Activated CD8-positive, alpha-beta memory T cell treated with anti-CD3 and anti-CD28 coated beads for 4 hours (primary cell): ENCODE data around the gene SRRM2.

Experiments used
- DNase-seq, 2 donors: peaks; one replicate each; pipeline ENCODE4 v3.0.0-alpha.2; 2020; ENCODE audit warnings: low read depth in 2 of 2

The SRRM2 gene

DNA sequence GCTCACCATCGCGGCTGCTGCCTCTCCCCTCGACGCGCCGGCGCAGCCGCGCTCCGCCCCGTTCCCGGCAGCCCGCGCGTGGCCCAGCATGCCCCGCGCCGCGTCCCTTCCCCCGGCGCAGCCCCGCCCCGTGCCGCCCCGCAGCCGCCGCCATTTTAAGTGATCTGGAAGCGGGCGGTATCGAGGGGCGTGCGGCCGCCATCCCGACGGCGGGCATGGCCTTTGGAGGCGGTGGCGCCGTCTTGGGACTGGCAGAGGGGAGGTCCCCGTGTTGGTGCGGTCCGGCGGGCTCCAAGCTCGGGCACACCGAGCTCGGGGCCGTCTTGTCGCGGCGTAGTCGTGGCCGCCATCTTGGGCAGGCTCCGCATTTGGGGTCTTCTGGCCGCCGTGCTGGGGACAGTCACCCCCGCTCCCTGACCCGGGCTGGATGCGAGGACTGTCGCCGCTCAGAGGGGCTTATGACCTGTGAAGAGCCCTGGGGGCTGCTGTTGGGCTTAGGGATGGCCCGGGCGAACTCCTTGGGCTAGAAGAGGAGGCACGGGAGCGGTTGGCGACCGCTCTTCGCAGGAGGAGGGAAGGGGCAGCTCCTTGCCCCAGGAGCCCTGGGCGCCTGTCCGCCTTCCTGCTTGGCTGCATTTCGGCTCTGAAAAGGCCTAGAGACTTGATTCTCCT, 24.9 kb downstream of the SRRM2 start, which contains the start of gene ELOB:
Gene ELOB (minus strand): TSS at position 50 of the 672 bp plus-strand sequence. CDS start 41 bp downstream, at position 9.
- peak; percentile 77 to 81 for DNase-seq

GRCh38 chr16:2777903-2778629, 25.6 kb downstream of the SRRM2 start:
- DNase-seq, result no peak

DNA sequence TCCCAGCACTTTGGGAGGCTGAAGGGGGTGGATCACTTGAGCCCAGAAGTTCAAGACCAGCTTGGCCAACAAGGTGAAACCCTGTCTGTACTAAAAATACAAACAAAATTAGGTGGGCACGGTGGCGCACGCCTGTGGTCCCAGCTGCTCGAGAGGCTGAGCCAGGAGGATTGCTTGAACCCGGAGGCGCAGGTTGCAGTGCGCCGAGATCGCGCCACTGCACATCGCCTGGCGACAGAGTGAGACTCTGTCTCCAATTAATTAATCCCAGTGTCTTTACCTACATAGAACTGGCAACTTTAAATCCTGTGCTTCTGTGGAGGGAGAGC, 26.2 kb downstream of the SRRM2 start:
- no peak for DNase-seq

DNA sequence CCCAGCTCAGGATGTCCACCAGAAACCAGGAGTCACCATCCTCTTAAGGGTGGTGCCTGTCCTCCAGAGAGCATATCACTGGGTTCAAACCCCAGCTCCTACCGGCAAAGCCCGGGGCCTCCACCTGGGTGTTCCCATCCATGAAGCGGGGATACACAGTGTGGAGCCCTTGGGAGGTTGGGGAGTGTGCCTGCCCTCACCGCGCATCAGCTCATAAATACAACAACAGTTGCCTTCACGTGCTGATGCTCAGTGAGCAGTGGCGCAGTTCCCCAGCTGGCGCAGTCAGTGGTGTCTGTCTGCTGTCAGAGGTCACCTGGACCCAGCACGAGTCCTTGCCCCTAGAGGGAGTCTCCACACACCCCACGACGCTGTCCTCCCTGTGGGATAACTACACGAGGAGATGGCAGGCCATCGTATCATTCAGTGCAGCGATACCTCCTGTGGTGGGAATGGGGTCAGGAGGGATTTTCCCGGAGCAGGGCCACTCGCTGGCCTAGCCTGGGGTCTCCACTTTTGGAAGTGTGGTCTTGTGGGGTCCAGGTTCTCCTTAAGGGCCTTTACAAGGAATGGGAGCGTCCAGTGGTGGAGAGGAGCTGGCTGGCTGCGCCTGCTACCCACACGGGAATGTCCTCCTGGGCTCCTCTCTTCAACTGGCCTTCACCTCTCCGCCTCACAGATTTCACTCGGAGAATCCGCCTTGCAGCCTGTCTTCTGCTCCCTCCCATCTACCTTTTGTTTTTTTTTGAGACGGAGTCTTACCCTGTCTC, 26.9 kb downstream of the SRRM2 start:
- DNase-seq, result no peak

DNA sequence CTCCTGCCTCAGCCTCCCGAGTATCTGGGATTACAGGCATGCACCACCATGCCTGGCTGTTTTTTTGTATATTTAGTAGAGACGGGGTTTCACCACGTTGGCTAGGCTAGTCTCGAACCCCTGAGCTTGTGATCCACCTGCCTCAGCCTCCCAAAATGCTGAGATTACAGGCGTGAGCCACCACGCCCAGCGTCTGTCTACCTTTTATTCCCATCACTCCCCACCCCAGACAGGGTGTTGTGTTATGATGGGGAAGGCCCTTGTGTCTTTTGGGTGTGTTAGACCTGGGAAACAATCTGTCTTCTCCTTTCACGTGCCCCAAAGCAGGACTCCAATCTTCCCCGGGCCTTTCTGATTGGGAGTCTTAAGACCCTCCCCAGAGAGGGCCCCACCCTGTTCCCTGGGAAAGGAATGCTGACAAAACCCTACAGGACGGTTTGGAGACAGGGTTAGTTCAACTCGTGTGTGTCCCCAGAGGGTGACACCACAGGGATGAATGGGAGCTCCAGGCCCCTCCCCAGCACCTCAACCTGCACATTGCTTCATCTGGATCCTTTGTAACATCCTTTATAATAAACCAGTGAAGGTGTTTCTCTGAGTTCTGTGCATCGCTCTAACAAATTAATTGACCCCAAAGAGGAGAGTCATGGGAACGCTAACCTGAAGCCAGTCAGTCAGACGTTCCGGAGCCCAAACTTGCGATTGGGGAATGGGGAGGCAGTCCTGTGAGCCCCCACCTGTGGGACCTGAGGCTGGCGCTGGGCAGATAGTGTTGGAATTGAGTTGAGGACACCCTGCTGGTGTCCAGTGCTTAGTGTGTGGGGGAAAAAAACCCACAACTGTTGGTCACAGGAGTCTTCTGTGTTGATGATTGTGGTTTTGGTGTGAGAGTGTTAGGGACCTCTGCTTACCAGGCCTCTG, 27.8 kb downstream of the SRRM2 start:
- DNase-seq, result no peak

DNA sequence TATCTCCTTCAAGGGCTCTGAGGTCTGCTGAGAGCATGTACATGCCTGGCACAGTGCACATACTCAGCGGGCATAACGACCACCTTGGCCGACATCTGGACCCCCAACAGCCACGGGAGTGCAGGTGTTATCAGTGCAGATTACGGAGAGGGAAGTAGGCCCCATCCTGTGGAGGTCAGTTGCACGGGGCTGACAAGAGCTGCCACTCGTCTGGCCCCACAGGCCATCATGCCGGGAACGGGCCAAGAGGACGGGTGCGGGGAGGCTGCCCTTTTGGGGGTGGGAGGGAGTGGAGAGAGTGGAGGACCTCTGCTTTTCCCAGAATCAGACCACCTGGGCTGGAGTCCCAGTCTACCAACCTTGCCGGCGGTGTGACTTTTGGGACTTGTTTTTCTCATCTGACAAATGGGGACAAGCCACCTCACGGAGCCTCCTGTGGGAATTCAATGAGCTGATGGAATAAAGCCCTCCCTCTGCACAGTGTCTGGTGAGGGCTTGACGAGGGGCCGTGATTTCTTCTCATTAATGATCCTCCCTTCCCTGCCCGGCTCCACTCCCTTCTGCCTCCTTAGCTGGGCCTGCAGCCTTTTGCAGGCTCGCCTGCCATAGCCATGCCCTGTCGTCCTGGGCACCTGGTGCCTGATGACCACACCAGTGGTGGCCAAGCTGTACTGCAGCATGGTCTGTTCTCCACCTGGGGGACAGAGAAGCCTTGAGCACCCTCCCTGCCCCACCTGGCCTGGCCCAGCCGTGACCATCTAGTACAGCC, 30.3 kb downstream of the SRRM2 start:
- DNase-seq, result no peak

GRCh38 chr16:2783581-2784357, 31.3 kb downstream of the SRRM2 start:
- DNase-seq, result no peak

- no peak for DNase-seq
These were observed 32.1 kb downstream of the SRRM2 start for GRCh38 chr16:2784358-2785100.

DNA sequence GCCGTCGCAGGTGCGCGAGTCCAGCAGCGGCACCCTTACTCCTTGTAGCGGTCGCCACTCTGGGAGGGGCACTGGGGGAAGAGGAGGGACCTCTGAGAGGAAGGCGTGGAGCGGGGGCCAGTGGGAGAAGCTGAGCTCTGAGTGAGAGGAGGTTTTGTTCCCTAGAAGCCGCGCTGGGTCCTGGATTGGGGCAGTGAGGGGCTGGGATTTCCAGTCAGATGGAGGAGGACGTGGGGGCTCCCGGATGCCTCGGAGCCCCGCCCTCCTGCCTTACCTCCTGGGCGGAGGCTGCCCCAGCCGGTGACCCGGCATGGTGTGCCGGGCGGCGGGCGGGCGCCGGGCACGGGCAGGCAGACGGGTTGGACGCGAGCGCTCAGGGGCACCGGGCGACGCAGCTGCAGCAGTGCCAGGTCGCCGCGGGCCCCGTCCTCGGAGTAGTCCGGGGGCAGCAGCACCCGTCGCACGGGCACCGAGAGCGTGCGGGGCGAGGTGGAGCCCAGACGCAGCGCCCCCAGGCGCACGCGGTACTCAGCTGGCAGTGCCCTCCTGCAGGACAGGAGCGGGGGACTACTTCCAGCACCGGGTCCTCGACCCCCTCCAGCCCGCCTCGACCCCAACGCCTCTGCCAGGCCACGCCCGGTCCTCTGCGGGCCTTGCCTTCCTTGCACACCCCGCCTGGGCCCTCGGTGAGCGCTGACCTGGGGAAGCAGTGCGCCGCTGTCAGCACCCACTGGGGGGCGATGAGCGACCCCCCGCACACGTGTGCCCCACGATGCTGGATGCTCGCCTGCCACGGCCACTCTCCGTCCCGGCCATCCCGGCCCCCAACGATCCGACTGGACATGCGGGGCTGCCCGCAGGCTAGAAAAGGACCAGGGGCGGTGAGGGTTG, 32.9 kb downstream of the SRRM2 start:
- DNase-seq, result peak in 1 of 2 donors; percentile 15

DNA sequence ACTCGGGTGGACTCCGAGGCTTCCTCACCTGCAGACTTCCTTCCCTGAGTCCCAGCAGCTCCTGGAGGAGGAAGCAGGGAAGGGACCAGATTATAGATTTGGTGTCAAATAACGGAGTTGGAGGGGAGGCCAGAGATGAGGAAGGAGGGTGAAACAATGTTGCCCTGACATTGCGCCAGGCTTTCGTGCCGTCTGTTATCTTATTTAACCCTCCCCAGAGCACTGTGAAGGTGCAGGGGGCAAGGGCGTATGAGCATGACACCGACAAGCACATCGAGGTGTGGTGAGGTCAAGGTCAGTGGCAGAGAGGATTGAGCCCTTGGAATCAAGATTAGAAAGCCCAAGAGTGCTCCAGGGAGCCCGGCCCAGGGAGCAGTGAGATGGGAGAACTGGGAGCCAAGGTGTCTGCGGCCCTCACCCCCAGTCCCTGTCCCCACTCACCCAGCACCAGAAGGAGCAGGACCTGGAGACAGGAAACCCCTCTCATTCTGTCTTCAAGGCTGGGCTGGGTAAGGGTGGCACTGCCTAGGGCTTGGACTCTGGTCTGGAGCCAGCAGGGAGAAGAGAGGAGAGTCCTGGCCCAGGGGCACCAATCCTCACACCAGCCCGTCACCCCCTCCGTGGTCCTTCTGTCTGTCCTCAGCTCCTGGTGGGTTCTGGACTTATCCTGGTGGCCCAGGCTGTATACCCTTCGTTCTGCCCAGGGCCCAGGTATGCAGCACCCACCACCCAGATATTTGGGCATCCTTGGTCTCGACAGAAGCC, 33.8 kb downstream of the SRRM2 start:
- no peak for DNase-seq

GRCh38 chr16:2786826-2787151, 34.4 kb downstream of the SRRM2 start:
- no peak for DNase-seq

GRCh38 chr16:2787406-2787805, 35.0 kb downstream of the SRRM2 start, which contains the start of gene PRSS33:
Gene PRSS33, minus strand, starts transcription at chr16:2787560. Its CDS starts 1,013 bp downstream, at chr16:2786547.
- no peak for DNase-seq

DNA sequence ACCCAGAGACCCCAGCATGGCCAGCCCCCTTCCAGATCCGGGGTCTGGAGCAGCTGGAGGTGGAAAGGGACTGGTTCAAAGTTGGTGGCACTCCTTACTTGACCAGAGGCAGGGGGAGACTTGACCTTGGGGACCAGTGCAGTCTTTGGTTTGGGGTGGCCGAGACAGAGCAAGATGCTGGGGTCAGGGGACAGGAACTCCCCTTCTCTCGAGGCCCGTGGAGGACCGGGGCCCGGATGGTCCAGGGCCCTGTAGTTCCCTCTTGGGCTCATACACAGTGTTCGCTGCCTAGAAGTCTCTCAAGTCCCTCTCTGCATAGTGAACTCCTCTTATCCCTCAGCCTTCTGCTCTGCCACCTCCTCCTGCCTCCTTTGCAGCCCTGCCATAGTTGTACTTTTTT, 35.5 kb downstream of the SRRM2 start:
- no peak for DNase-seq

DNA sequence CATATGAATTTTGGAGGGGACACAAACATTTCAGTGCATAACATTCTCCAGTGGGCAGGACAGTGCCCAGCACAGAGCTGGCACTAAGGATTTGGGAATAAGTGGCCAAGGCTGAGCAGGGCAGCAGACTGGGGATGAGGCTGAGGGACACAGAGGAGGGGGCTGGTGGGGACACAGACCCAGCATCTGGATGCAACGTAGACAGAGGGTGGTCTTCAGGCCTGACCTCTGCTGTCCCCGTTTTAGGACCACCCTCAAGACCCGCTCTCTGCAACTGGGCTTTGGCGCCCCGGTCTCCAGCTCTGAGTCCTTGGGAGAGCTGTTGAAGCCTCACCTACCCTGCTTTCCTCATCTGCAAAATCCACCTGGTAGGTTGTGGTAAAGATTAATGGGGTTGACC, 38.2 kb downstream of the SRRM2 start:
- DNase-seq, result no peak

GRCh38 chr16:2791174-2791573, 38.7 kb downstream of the SRRM2 start:
- no peak for DNase-seq

DNA sequence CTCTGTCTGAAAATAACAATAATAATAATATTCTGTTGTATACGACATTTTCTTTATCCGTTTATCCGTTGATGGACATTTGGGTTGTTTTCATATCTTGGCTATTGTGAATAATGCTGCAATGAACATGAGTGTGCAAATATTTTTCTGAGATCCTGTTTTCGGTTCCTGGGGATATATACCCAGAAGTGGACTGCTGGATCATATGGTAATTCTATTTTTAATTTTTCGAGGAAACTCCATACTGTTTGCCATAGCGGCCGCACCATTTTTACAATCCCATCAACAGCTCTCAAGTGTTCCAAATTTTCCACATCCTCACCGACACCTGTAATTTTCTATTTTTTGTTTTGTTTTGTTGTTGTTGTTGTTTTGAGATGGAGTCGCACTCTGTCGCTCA, 40.5 kb downstream of the SRRM2 start:
- no peak for DNase-seq

GRCh38 chr16:2795395-2796143, 43.1 kb downstream of the SRRM2 start:
- DNase-seq, result no peak
